Natural killer cell treated with Interleukin-12 subunit alpha and Interleukin-12 subunit beta and Interleukin-15 and Interleukin-18, amount 100 ng/mL, for 72 hours (primary cell): ENCODE measurements around the gene EHD4. TPM values are rescaled to one million over a fixed set of nuclear protein-coding genes. Genes with fewer than 3 reads are reported as not detected.
A peak's percentile ranks its signal among the peaks of the same experiment; 100 is the strongest.

Experiments used
- ATAC-seq, 2 donors: fragments of 150-1000 bp; cut with Tn5 transposase in 1 of 2; sonication (Bioruptor Pico), chemical (Tn5 transposase) in 1 of 2; 2 replicates each; pipeline ENCODE4 v1.10.0; 2021
- DNase-seq: peaks from one replicate; pipeline ENCODE4 v3.0.0; 2022; ENCODE audit warnings: low spot score
- H3K27ac Mint-ChIP-seq, 2 donors: 1 replicate in 1 of 2; 2 replicates in 1 of 2; pipeline ENCODE4 v1.8.0; 2022; ENCODE audit warnings: mixed read lengths in 2 of 2, mild to moderate bottlenecking in 1 of 2, moderate library complexity in 1 of 2
- H3K27me3 Mint-ChIP-seq, 2 donors: 1 replicate in 1 of 2; 2 replicates in 1 of 2; pipeline ENCODE4 v1.8.0; 2022; ENCODE audit warnings: mixed read lengths in 2 of 2
- H3K36me3 Mint-ChIP-seq: one replicate; pipeline ENCODE4 v1.8.0; 2022; ENCODE audit warnings: mixed read lengths
- H3K4me1 Mint-ChIP-seq, 2 donors: 1 replicate in 1 of 2; 2 replicates in 1 of 2; pipeline ENCODE4 v1.8.0; 2022; ENCODE audit warnings: low read depth in 2 of 2, mixed read lengths in 2 of 2, mild to moderate bottlenecking in 1 of 2
- H3K4me3 Mint-ChIP-seq: one replicate; pipeline ENCODE4 v1.8.0; 2022; ENCODE audit warnings: mixed read lengths
- H3K9me3 Mint-ChIP-seq: 2 replicates; pipeline ENCODE4 v1.8.0; 2022; ENCODE audit warnings: mixed read lengths
- total RNA-seq, 2 donors: library from RNA; stranded (reverse); gene quantifications; one replicate each; pipeline ENCODE4 v1.2.3, GENCODE V29; 2022

Gene EHD4
- total RNA-seq, 2 donors from 2014 or later: 19.9 to 24.5 TPM

GRCh38 chr15:41990243-41990605 is 17.9 kb upstream of the EHD4 start:
- H3K27ac Mint-ChIP-seq: no peak overlapping the region
- no peaks in the 10 kb centered on the region for H3K27me3 Mint-ChIP-seq
- no peak overlapping the region for H3K4me3 Mint-ChIP-seq
- ATAC-seq (no peak), DNase-seq (no peak)
- H3K9me3 Mint-ChIP-seq: no peaks in the 10 kb centered on the region
- H3K4me1 Mint-ChIP-seq: no peaks in the 10 kb centered on the region
- no peaks in the 10 kb centered on the region for H3K36me3 Mint-ChIP-seq

DNA sequence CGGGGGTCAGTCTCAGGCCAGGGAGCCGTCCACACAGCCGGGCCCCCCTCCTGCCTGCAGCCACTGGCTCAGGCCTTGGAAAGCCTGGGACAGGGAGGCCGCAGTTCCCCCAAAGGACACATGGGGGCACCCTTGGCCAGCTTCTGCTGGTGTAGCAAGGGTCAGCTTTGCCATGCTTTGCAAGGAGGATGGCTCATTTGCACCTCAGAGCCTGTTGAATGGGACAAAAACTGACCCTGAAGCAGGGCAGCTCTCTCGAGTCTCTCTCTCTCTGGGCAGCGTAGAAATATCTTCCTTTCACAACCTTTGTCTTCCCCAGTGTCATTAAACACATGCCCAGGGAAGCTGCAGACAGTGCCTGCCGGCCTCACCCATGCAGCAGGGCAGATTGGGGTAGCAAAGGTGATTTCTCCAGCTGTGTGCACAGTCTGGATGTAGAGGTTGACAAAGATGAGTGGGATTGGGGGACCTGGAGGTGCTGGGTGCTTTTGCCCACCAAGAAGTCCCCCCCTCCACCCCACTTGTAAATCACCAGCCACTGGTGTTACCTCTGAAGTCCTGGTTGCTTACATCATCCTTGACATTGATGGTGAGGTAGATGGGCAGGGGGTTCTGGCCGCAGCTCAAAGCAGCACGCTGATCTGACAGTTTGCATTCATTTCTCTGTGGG is 17.4 kb upstream of the EHD4 start:
- Mint-ChIP-seq H3K4me1 (no peaks in the 10 kb centered on the region), H3K9me3 (no peaks in the 10 kb centered on the region), H3K27me3 (no peaks in the 10 kb centered on the region), H3K36me3 (no peaks in the 10 kb centered on the region), H3K4me3 (no peak overlapping the region), H3K27ac (no peak overlapping the region)
- ATAC-seq (peak; percentile 84 to 85), DNase-seq (peak; percentile 77)

DNA sequence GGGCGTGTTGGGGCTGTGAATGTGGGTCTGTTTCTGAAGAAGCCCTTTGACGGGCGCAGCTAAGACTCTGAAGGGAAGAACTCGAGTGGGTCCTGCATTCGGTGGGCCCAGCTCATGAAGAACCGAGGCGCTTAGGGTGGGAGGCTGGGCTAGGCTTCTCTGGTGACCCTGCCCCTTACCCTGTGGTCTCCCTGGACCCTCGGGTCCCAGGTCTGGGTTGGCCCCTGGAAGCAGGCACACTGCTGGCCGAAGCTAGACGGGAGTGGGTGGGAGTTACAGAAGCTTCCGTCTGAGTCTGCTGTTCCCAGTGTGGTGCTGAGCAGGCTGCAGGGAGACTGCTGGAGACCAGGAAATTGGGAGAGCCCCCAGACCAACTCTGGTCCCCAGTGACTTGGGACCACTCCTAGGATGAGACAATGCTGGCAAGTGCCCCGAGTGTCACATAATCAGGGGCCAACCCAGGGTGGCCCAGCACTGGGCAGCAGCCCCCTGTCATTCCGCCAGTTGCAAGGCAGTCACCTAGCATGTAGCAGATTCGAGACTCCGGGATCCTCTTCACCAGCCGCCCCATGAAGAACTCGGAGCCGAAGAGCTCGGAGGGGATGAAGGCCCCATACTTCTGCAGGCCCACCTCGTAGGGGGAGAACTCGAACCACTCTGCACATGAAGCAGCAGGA is 16.7 kb upstream of the EHD4 start:
- H3K4me3 Mint-ChIP-seq: no peak overlapping the region
- DNase-seq: no peak
- H3K36me3 Mint-ChIP-seq: no peaks in the 10 kb centered on the region
- H3K4me1 Mint-ChIP-seq: no peaks in the 10 kb centered on the region
- H3K27ac Mint-ChIP-seq: no peak overlapping the region
- no peaks in the 10 kb centered on the region for H3K9me3 Mint-ChIP-seq
- no peaks in the 10 kb centered on the region for H3K27me3 Mint-ChIP-seq
- no peak for ATAC-seq

- ATAC-seq: no peak
- Mint-ChIP-seq H3K27ac (no peak overlapping the region), H3K27me3 (no peaks in the 10 kb centered on the region), H3K9me3 (no peaks in the 10 kb centered on the region), H3K4me1 (no peaks in the 10 kb centered on the region), H3K4me3 (no peak overlapping the region), H3K36me3 (no peaks in the 10 kb centered on the region)
- no peak for DNase-seq
Observed at GRCh38 chr15:41987925-41988275, 15.5 kb upstream of the EHD4 start.

DNA sequence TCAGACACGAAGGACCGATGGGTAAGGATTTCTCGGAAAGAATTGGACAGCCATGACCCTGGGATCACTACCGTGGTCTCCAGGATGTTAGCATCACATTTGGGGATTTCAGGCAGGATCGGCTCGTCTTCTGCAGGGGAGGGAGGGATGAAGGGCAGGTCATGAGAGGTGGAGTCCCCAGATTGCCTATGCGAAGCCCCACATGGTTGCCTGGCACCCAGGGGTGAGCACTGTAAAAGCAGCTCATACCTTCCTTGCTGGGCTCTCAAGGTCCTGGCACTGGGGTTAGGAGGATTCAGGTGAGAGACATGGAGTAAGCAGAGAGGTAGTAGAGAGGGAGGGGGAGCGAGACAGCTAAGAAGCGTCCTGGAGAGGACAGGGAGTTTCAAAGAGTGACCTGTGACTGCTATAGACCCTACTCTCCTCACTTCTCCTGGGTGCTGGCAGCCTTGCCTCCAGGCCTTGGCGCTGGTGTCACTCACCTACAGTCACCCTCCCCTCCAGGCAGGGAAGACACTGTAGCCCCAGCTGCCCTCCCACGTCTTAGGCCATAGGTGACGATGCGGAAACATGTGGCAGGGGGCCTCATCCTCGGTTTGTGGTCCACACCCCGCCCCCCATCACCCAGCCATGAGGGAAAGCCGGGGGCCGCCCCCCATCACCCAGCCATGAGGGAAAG is 15.0 kb upstream of the EHD4 start:
- no peaks in the 10 kb centered on the region for H3K9me3 Mint-ChIP-seq
- no peak overlapping the region for H3K4me3 Mint-ChIP-seq
- H3K27ac Mint-ChIP-seq: no peak overlapping the region
- no peaks in the 10 kb centered on the region for H3K27me3 Mint-ChIP-seq
- no peak for DNase-seq
- no peak for ATAC-seq
- H3K36me3 Mint-ChIP-seq: no peaks in the 10 kb centered on the region
- no peaks in the 10 kb centered on the region for H3K4me1 Mint-ChIP-seq

DNA sequence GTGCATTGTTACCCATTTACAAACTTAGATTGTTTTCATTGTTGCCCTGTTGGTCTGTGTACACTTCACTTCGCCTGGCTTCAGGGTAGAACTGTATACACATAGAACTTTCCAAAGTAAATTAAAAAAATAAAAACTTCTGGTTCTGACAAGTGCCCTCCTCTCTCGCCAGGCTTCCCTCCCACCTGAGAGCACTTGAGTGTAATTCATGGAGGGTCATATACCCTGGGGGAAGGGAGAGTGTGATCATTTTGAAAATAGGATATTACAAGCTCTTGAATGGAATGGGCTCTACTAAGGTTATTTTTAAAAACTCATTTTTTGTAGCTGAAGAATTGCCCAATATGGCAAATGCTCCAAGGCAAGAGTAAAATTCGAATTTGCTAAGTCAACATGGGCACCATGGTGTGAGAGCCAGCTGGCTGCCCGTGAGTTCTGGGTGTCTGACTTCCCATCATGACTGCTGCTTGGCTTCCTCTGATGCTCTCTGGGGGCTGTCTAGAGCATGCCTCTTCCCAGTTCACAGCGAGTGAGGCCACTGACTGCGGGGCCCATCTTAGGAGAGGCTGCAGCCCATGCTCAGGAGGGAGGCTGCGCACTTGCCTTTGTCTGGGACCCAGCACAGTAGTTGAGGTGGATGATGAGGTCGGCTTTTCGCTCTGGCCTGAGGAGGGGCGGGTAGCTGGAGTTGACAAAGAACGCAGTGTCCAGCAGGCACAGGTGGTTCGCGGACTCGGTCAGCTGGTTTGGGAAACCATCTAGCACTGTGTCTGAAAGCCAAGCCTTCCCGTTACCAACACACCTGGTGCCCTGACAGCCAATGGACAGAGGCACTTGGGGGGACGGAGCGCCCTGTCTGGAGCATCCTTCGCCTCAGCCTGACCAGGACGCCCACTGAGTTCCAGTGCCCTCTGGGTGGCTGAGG is 13.1 kb upstream of the EHD4 start:
- Mint-ChIP-seq H3K4me3 (no peak overlapping the region), H3K36me3 (no peaks in the 10 kb centered on the region), H3K9me3 (no peaks in the 10 kb centered on the region), H3K27ac (no peak overlapping the region), H3K4me1 (no peaks in the 10 kb centered on the region), H3K27me3 (no peaks in the 10 kb centered on the region)
- ATAC-seq: no peak
- no peak for DNase-seq

- H3K27me3 Mint-ChIP-seq: peaks cover 4 to 5% of the 10 kb centered on the region in 2 donors
- no peak overlapping the region for H3K27ac Mint-ChIP-seq
- no peak for ATAC-seq
- DNase-seq: no peak
- no peaks in the 10 kb centered on the region for H3K36me3 Mint-ChIP-seq
- no peaks in the 10 kb centered on the region for H3K4me1 Mint-ChIP-seq
- no peaks in the 10 kb centered on the region for H3K9me3 Mint-ChIP-seq
- H3K4me3 Mint-ChIP-seq: no peak overlapping the region
Observed at GRCh38 chr15:41984622-41985021, 12.3 kb upstream of the EHD4 start.

GRCh38 chr15:41983621-41984571 is 11.5 kb upstream of the EHD4 start:
- H3K9me3 Mint-ChIP-seq: no peaks in the 10 kb centered on the region
- no peak overlapping the region for H3K27ac Mint-ChIP-seq
- no peak overlapping the region for H3K4me3 Mint-ChIP-seq
- H3K36me3 Mint-ChIP-seq: no peaks in the 10 kb centered on the region
- no peak for ATAC-seq
- peaks cover 4 to 5% of the 10 kb centered on the region in 2 donors for H3K27me3 Mint-ChIP-seq
- H3K4me1 Mint-ChIP-seq: no peaks in the 10 kb centered on the region
- DNase-seq: no peak

DNA sequence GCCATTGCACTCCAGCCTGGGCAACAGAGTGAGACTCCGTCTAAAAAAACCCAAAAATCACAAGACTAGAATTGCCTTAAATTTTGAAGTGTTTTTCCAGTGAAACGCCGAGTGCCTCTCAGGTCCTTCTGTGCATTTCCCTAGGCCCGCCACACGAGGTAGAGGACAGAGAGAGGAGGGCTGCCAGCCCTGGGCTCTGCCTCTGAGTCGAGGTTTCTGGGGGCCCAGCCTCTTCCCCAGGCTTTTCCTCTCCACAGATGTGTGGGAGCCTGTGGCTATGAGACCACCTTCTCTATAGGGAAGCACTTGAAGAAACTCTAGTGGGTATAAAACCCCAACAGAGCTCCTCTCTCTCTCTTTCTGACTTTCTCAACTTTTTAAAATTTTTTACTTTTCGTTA is 10.9 kb upstream of the EHD4 start:
- Mint-ChIP-seq H3K4me1 (no peaks in the 10 kb centered on the region), H3K4me3 (no peak overlapping the region), H3K27ac (no peak overlapping the region), H3K27me3 (peaks cover 4 to 5% of the 10 kb centered on the region in 2 donors), H3K9me3 (no peaks in the 10 kb centered on the region), H3K36me3 (no peaks in the 10 kb centered on the region)
- no peak for ATAC-seq
- DNase-seq: no peak

- Mint-ChIP-seq H3K36me3 (no peaks in the 10 kb centered on the region), H3K27ac (no peak overlapping the region), H3K9me3 (no peaks in the 10 kb centered on the region), H3K27me3 (peaks cover 5 to 8% of the 10 kb centered on the region in 2 donors), H3K4me3 (no peak overlapping the region), H3K4me1 (no peaks in the 10 kb centered on the region)
- ATAC-seq (no peak), DNase-seq (no peak)
Observed at GRCh38 chr15:41982133-41982930, 10.0 kb upstream of the EHD4 start.

DNA sequence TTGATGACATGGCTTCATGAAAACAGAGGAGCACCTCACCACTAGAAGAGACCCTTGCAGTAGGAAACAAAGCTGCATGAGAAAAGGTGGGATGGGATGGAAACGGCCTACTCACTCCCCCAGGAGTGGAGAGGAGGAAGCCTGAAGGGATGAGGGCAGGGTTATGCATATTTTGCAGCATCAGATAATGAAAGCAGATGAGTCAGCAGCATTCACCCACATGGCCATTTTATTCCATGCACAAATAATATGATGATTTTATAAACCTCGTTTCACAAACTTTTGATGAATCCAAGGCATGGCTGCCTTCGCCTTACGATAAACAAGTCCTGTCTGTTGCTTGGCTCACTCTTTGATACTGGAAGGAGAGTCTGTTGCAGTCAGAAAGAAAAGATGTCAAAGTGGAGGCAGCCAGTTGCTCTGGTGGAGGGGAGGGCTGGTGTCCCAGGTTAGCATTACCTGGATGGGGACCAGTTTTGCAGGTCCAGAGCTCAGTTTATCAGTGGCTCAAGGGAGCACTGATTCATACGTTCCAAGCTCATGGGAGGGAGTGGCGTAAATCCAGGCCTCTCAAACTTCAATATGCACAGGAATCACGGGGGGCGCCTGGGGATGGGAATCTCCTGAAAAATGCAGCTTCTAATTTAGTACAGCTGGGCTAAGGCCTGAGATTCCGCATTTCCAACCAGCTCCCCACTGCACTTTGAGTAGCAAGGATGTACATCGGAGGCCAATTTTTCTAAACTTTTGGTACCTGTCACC is 9.2 kb upstream of the EHD4 start:
- Mint-ChIP-seq H3K4me1 (no peaks in the 10 kb centered on the region), H3K9me3 (no peaks in the 10 kb centered on the region), H3K36me3 (no peaks in the 10 kb centered on the region), H3K27ac (no peak overlapping the region), H3K27me3 (peaks cover 7 to 16% of the 10 kb centered on the region in 2 donors), H3K4me3 (no peak overlapping the region)
- ATAC-seq: no peak
- no peak for DNase-seq
